Panc1 (cell line): ENCODE results near the gene MCCC1. TPM values are rescaled to one million over a fixed set of nuclear protein-coding genes. Genes with fewer than 3 reads are reported as not detected.

Experiments
- ATAC-seq: fragments of 200-7000 bp; cut with Tn5 transposase; 2 replicates; pipeline ENCODE4 v1.9.1; 2020; ENCODE audit warnings: mild to moderate bottlenecking, moderate library complexity
- BruUV-seq: library from RNA; stranded (reverse); fragments of 400-500 nt; replicated peaks from 2 replicates; lab custom pipeline; 2021; lab: Mats Ljungman, UMichigan
- CTCF ChIA-PET: fragments of 300-600 bp; sonication (Branson Sonifier 250); formaldehyde crosslinking; loops from one replicate; lab custom pipeline; 2022; ENCODE audit warnings: antibody characterized with exemption; lab: Charles Lee
- POLR2A ChIA-PET: fragments of 300-600 bp; sonication (Branson Sonifier 250); formaldehyde crosslinking; loops from one replicate; lab custom pipeline; 2022; ENCODE audit warnings: antibody characterized with exemption; lab: Charles Lee
- DNase-seq: peaks from one replicate; pipeline ENCODE4 v3.0.0-alpha.2; 2010; ENCODE audit warnings: low read depth, low spot score
- H3K27ac ChIP-seq: 2 replicates; pipeline ENCODE4 v1.5.1; 2011; ENCODE audit warnings: mild to moderate bottlenecking, low read length, inconsistent platforms
- H3K27me3 ChIP-seq: fragments of 200-500 bp; sonication (Bioruptor generic); 2 replicates; pipeline ENCODE4 v1.6.0; 2014; ENCODE audit warnings: low read length, inconsistent platforms; ENCODE audit not compliant: control insufficient read depth, insufficient read depth
- H3K36me3 ChIP-seq: fragments of 200-500 bp; sonication (Bioruptor generic); 2 replicates; pipeline ENCODE4 v1.5.1; 2014; ENCODE audit warnings: inconsistent platforms, mild to moderate bottlenecking, low read length, moderate library complexity; ENCODE audit not compliant: control insufficient read depth, insufficient read depth
- H3K4me1 ChIP-seq: 2 replicates; pipeline ENCODE4 v1.5.1; 2011; ENCODE audit warnings: inconsistent platforms, mild to moderate bottlenecking, low read length, moderate library complexity; ENCODE audit not compliant: control insufficient read depth, insufficient read depth
- H3K4me3 ChIP-seq, 2 experiments: 2 replicates each; pipeline ENCODE4 v1.5.1; 2011 to 2012; ENCODE audit warnings: low read depth in 2 of 2, low read length in 2 of 2, mild to moderate bottlenecking in 2 of 2, inconsistent platforms in 1 of 2, moderate library complexity in 1 of 2
- H3K9me3 ChIP-seq: fragments of 200-500 bp; sonication (Bioruptor generic); 2 replicates; pipeline ENCODE4 v1.5.1; 2014; ENCODE audit warnings: low read depth, mild to moderate bottlenecking, inconsistent platforms, low read length, moderate library complexity; ENCODE audit not compliant: control insufficient read depth, insufficient read depth
- CTCF ChIP-seq: fragments of 450-650 bp; IDR thresholded peaks from 2 replicates; pipeline ENCODE4 v1.5.1; 2017; ENCODE audit warnings: mild to moderate bottlenecking
- POLR2AphosphoS5 ChIP-seq: IDR thresholded peaks from 2 replicates; pipeline ENCODE4 v1.6.1; 2012; ENCODE audit warnings: mild to moderate bottlenecking, low read depth, low read length, moderate library complexity
- REST ChIP-seq, 2 experiments: IDR thresholded peaks; 2 replicates each; pipeline ENCODE4 v1.6.1; 2011 to 2012; ENCODE audit warnings: low read depth in 2 of 2, control low read depth in 1 of 2, low read length in 1 of 2, mild to moderate bottlenecking in 1 of 2, moderate library complexity in 1 of 2; ENCODE audit not compliant: insufficient read depth in 1 of 2
- SIN3A ChIP-seq: IDR thresholded peaks from 2 replicates; pipeline ENCODE4 v1.6.1; 2012; ENCODE audit warnings: low read depth, mild to moderate bottlenecking, low read length, moderate library complexity, borderline replicate concordance; ENCODE audit not compliant: insufficient read depth
- TCF7L2 ChIP-seq: IDR thresholded peaks from 2 replicates; pipeline ENCODE4 v1.6.1; 2011; ENCODE audit warnings: mild to moderate bottlenecking, low read depth, low read length, inconsistent platforms
- in situ Hi-C: cut with HindIII; loops from 2 replicates; pipeline ENCODE4 v1.10.0; 2016; ENCODE audit warnings: low sequenced_read_pairs, low pct_unique_long_range_greater_than_20kb
- intact Hi-C: fragments of 100-400 bp; cut with micrococcal nuclease; formaldehyde crosslinking; loops from one replicate; pipeline ENCODE4 v1.10.0; 2022; ENCODE audit not compliant: unreplicated experiment
- total RNA-seq: library from RNA; stranded (reverse); gene quantifications from one replicate; pipeline ENCODE4 v1.2.1, GENCODE V29; 2021; ENCODE audit not compliant: unreplicated experiment

MCCC1 gene
- total RNA-seq, 1 experiment from 2014 or later = 24.2 TPM

GRCh38 chr3:182986021-182986420, 113.3 kb downstream of the MCCC1 start:
- no peaks in the 10 kb centered on the region for H3K9me3 ChIP-seq
- POLR2A ChIA-PET = no interaction called here
- intact Hi-C loops = no loop called here
- TF ChIP-seq TCF7L2 = no peak
- TF ChIP-seq REST (IDR thresholded peaks at IDR 0.05; ENCODE audit: insufficient read depth in 1 of 2, low read depth in 2 of 2, low read length in 1 of 2) = no peak
- TF ChIP-seq SIN3A = no peak
- no peak for TF ChIP-seq POLR2AphosphoS5
- no peak for TF ChIP-seq CTCF
- CTCF ChIA-PET = no interaction called here
- peaks cover 2% of the 10 kb centered on the region; the same call in 1 of the 2 replicates for H3K4me1 ChIP-seq
- H3K4me3 ChIP-seq = no peak overlapping the region
- no peak for DNase-seq
- no peaks in the 10 kb centered on the region for H3K36me3 ChIP-seq
- no peaks in the 10 kb centered on the region for H3K27me3 ChIP-seq
- no peak for ATAC-seq
- BruUV-seq = no TSS peak
- no peak overlapping the region for H3K27ac ChIP-seq
- in situ Hi-C loops = no loop called here

GRCh38 chr3:182983876-182984275, 115.4 kb downstream of the MCCC1 start:
- no peaks in the 10 kb centered on the region for H3K9me3 ChIP-seq
- POLR2A ChIA-PET = no interaction called here
- no TSS peak for BruUV-seq

More at GRCh38 chr3:182983876-182984275, 115.4 kb downstream of the MCCC1 start:
- no peaks in the 10 kb centered on the region for H3K27me3 ChIP-seq
- ATAC-seq (no peak), DNase-seq (no peak)
- no peak overlapping the region for H3K27ac ChIP-seq
- intact Hi-C loops (no loop called here), in situ Hi-C loops (no loop called here)
- H3K4me3 ChIP-seq = no peak overlapping the region
- no peaks in the 10 kb centered on the region for H3K36me3 ChIP-seq
- H3K4me1 ChIP-seq = peaks cover 8% of the 10 kb centered on the region
- TF ChIP-seq POLR2AphosphoS5 (no peak), CTCF (no peak), TCF7L2 (no peak), SIN3A (no peak), REST (IDR thresholded peaks at IDR 0.05; ENCODE audit: insufficient read depth in 1 of 2, low read depth in 2 of 2, low read length in 1 of 2) (no peak)
- CTCF ChIA-PET = no interaction called here
